Posterior cingulate gyrus (tissue), 11 donors: ENCODE results near the gene IMPG1.
A peak's percentile ranks its signal among the peaks of the same experiment; 100 is the strongest.

Experiments
- DNase-seq, 10 donors: peaks; one replicate each; pipeline versions ENCODE4 v3.0.0 to v3.0.0-alpha.2; 2020 to 2021; ENCODE audit warnings: mixed read lengths in 3 of 10
- intact Hi-C: fragments of 100-400 bp; cut with DNase I; formaldehyde crosslinking; loops from one replicate; pipeline ENCODE4 v1.15.1; 2023

IMPG1 gene

GRCh38 chr6:76072562-76072961, at the start of gene IMPG1:
TSS of gene IMPG1 (minus strand) at chr6:76072662. CDS start at chr6:76072488, 174 bp downstream.
- no peak for DNase-seq
- intact Hi-C loops, result no loop called here

- DNase-seq, result no peak
- intact Hi-C loops, result no loop called here
These were observed 47.8 kb upstream of the IMPG1 start for GRCh38 chr6:76120302-76120701.

- DNase-seq, result no peak
- intact Hi-C loops, result no loop called here
These were observed 819 bp upstream of the IMPG1 start for GRCh38 chr6:76073281-76073680.

GRCh38 chr6:76057469-76057868, 15.0 kb downstream of the IMPG1 start:
- intact Hi-C loops, result no loop called here
- no peak for DNase-seq

GRCh38 chr6:76052314-76052713, 20.1 kb downstream of the IMPG1 start:
- no peak for DNase-seq
- intact Hi-C loops, result no loop called here

GRCh38 chr6:76043690-76044089, 28.8 kb downstream of the IMPG1 start:
- DNase-seq, result no peak
- intact Hi-C loops, result no loop called here

GRCh38 chr6:76035713-76036112, 36.7 kb downstream of the IMPG1 start:
- intact Hi-C loops, result no loop called here

GRCh38 chr6:76026101-76026500, 46.4 kb downstream of the IMPG1 start:
- no peak for DNase-seq

More at GRCh38 chr6:76035713-76036112, 36.7 kb downstream of the IMPG1 start:
- no peak for DNase-seq

GRCh38 chr6:76014626-76015530, 57.6 kb downstream of the IMPG1 start:
- DNase-seq, result no peak
- intact Hi-C loops, result no loop called here

More at GRCh38 chr6:76026101-76026500, 46.4 kb downstream of the IMPG1 start:
- intact Hi-C loops, result no loop called here

- DNase-seq, result no peak
- intact Hi-C loops, result no loop called here
These were observed 68.3 kb downstream of the IMPG1 start for GRCh38 chr6:76004202-76004601.

GRCh38 chr6:76003686-76004085, 68.8 kb downstream of the IMPG1 start:
- no peak for DNase-seq
- intact Hi-C loops, result no loop called here

- intact Hi-C loops, result no loop called here
- DNase-seq, result no peak
These were observed 69.3 kb downstream of the IMPG1 start for GRCh38 chr6:76003113-76003512.

- intact Hi-C loops, result no loop called here
- no peak for DNase-seq
These were observed 71.8 kb downstream of the IMPG1 start for GRCh38 chr6:76000629-76001028.

GRCh38 chr6:75997696-75998095, 74.8 kb downstream of the IMPG1 start:
- no peak for DNase-seq
- intact Hi-C loops, result no loop called here

GRCh38 chr6:75993236-75994162, 79.0 kb downstream of the IMPG1 start:
- no peak for DNase-seq
- intact Hi-C loops, result no loop called here

- intact Hi-C loops, result no loop called here
- no peak for DNase-seq
These were observed 80.5 kb downstream of the IMPG1 start for GRCh38 chr6:75991941-75992340.

GRCh38 chr6:75986935-75987334, 85.5 kb downstream of the IMPG1 start:
- no peak for DNase-seq
- intact Hi-C loops, result no loop called here

- DNase-seq, result peak in 1 of 10 donors; percentile 50
- intact Hi-C loops, result no loop called here
These were observed 96.6 kb downstream of the IMPG1 start for GRCh38 chr6:75975904-75976303.

- DNase-seq, result no peak
- intact Hi-C loops, result no loop called here
These were observed 102.4 kb downstream of the IMPG1 start for GRCh38 chr6:75970093-75970492.

- intact Hi-C loops, result no loop called here
- no peak for DNase-seq
These were observed 104.3 kb downstream of the IMPG1 start for GRCh38 chr6:75968143-75968542.

GRCh38 chr6:75963569-75963968, 108.9 kb downstream of the IMPG1 start:
- no peak for DNase-seq
- intact Hi-C loops, result no loop called here
